Retinal pigment epithelial cell (primary cell): ENCODE measurements around the gene HERPUD1.

Experiments used
- DNase-seq: peaks from one replicate; pipeline ENCODE4 v3.0.0-alpha.2; 2010; ENCODE audit warnings: low read depth
- H3K4me3 ChIP-seq: 2 replicates; pipeline ENCODE4 v1.5.1; 2011; ENCODE audit warnings: mild to moderate bottlenecking, low read length, control low read depth, moderate library complexity
- CTCF ChIP-seq: conservative IDR thresholded peaks from 2 replicates; pipeline ENCODE4 v1.5.1; 2011; ENCODE audit warnings: low read depth, low read length, control low read depth, inconsistent platforms

HERPUD1 gene

GRCh38 chr16:56935201-56935600, 3.3 kb downstream of the HERPUD1 start:
- no peak overlapping the region for H3K4me3 ChIP-seq
- no peak for DNase-seq
- TF ChIP-seq CTCF: no peak

- no peak for DNase-seq
- no peak overlapping the region for H3K4me3 ChIP-seq
- no peak for TF ChIP-seq CTCF
These were observed 4.5 kb downstream of the HERPUD1 start for GRCh38 chr16:56936491-56936890.

- no peak for TF ChIP-seq CTCF
- no peak overlapping the region for H3K4me3 ChIP-seq
- DNase-seq: no peak
These were observed 5.0 kb downstream of the HERPUD1 start for GRCh38 chr16:56936950-56937349.

- H3K4me3 ChIP-seq: no peak overlapping the region
- no peak for TF ChIP-seq CTCF
- DNase-seq: no peak
These were observed 6.9 kb downstream of the HERPUD1 start for GRCh38 chr16:56938664-56939513.

- H3K4me3 ChIP-seq: no peak overlapping the region
- no peak for DNase-seq
- no peak for TF ChIP-seq CTCF
These were observed 7.9 kb downstream of the HERPUD1 start for GRCh38 chr16:56939801-56940200.

- no peak overlapping the region for H3K4me3 ChIP-seq
- no peak for DNase-seq
- TF ChIP-seq CTCF: no peak
These were observed 9.2 kb downstream of the HERPUD1 start for GRCh38 chr16:56941092-56941491.

GRCh38 chr16:56941856-56942331, 10.0 kb downstream of the HERPUD1 start:
- no peak for DNase-seq
- TF ChIP-seq CTCF: no peak
- no peak overlapping the region for H3K4me3 ChIP-seq
